GM20000 (cell line): Measurements from ENCODE around the gene CRY2.
A peak's percentile ranks its signal among the peaks of the same experiment; 100 is the strongest.

ENCODE experiments used
- DNase-seq: peaks from one replicate; pipeline ENCODE4 v3.0.0; 2012; ENCODE audit warnings: low spot score
- TF ChIP-seq, protein P1 (sequence below): IDR thresholded peaks from 2 replicates; pipeline ENCODE4 v1.5.1; 2012; ENCODE audit warnings: mild to moderate bottlenecking, control low read depth; ENCODE audit errors: extremely low read depth, missing control alignments

Gene CRY2

DNA sequence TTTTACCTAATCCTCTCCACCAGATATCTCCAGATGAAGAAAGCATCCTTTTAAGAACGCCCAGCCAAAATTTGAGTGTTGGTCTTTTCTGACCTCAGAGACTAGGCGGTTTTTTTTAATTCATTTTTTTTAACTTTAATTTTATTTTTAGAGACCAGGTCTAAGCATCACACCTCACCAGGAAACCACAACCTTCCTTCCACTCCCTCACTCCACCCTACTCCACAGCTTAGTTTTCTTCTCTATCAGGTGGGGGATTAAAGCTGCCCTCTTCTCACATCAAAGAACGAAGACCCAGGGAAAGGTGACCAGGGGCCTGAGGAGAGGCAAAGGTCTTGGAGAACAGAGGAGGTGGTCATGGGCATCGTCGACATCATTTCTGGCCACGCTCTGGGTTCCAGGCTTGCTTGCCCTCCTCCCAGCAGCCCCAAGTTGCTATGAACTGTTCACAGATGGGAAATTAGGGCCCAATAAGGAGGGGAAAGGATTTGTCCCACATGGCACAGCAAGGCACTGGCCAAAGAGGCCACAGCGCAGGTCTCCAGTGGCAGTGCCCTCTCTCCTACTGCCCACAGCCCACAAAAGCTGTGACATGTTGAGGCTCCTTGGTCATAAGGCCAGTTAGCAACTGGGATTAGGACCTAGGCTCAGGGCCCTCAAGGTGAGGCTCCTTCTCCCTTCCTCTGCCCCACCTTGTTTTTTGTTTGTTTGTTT is 71.8 kb downstream of the CRY2 start:
- TF ChIP-seq, protein P1, sequence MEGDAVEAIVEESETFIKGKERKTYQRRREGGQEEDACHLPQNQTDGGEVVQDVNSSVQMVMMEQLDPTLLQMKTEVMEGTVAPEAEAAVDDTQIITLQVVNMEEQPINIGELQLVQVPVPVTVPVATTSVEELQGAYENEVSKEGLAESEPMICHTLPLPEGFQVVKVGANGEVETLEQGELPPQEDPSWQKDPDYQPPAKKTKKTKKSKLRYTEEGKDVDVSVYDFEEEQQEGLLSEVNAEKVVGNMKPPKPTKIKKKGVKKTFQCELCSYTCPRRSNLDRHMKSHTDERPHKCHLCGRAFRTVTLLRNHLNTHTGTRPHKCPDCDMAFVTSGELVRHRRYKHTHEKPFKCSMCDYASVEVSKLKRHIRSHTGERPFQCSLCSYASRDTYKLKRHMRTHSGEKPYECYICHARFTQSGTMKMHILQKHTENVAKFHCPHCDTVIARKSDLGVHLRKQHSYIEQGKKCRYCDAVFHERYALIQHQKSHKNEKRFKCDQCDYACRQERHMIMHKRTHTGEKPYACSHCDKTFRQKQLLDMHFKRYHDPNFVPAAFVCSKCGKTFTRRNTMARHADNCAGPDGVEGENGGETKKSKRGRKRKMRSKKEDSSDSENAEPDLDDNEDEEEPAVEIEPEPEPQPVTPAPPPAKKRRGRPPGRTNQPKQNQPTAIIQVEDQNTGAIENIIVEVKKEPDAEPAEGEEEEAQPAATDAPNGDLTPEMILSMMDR: no peak
- no peak for DNase-seq

DNA sequence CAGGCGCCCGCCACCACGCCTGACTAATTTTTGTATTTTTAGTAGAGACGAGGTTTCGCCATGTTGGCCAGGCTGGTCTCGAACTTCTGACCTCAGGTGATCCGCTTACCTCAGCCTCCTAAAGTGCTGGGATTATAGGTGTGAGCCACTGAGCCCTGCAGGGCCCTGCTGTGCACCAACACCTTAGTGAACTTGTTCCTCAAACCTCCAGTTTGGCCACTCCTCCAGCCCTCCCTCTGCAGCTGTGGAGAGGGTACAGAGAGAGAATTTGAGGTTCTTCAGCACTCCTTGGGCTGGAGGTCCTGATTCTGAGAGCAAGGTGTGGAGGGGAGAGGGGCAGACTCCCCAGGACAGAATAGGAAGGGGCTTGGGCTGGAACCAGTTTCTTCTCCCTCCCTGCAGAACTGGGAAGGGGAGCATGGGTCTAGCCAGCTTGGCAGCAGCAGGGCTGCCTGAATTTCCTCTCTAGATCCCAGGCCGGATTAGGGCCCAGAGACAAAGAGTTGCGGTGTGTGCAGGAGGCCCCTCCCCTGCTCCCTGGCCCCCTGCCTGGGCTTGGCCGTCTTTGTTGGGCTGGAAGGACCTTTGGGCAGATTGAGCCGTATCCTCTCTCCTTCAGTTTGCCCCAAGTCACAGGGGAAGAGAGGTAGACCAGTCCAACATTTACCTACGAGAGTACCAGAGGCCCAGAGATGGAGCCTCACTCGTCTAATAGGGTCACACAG is 72.7 kb downstream of the CRY2 start:
- DNase-seq: no peak
- TF ChIP-seq, protein P1: no peak

DNA sequence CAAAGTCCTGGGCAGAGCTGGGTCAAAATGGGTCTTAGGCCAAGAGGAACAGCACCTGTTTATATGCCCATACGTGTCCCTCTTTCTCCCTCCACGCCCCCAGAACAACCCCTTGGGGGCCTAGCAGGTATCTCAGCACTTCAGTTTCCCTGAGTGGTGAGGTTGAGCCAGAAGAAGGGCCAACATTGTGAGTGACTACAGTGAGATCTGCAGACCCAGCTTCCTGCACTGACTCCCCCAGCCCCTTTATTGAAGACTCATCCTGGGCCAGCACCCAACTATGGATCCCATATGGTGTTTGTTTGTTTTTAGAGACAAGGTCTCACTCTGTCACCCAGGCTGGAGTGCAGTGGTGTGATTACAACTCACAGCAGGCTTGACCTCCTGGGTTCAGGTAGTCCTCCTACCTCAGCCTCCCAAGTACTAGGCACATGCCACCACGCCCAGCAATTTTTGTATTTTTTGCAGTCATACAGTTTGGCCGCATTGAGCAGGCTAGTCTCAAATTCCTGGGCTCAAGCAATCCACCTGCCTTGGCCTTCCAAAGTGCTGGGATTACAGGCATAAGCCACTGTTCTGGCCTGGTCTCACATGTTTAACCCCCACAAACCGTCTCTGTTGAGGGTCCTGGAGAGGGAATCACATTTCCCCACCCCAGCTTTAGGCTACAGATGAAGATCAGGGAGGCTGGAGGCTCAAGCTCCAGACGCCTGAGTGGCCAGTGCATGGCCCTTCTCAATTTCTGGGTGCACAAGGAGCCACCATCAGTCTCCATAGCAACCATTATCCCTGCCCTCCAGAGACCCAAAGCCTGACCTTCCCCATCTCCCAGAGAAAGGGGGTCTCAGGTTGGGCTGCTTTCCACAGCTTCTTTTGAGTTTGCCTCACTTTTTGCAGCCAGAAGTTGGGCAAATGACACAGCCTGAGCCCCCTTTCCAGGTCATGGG is 73.5 kb downstream of the CRY2 start:
- TF ChIP-seq, protein P1: no peak
- DNase-seq: no peak

DNA sequence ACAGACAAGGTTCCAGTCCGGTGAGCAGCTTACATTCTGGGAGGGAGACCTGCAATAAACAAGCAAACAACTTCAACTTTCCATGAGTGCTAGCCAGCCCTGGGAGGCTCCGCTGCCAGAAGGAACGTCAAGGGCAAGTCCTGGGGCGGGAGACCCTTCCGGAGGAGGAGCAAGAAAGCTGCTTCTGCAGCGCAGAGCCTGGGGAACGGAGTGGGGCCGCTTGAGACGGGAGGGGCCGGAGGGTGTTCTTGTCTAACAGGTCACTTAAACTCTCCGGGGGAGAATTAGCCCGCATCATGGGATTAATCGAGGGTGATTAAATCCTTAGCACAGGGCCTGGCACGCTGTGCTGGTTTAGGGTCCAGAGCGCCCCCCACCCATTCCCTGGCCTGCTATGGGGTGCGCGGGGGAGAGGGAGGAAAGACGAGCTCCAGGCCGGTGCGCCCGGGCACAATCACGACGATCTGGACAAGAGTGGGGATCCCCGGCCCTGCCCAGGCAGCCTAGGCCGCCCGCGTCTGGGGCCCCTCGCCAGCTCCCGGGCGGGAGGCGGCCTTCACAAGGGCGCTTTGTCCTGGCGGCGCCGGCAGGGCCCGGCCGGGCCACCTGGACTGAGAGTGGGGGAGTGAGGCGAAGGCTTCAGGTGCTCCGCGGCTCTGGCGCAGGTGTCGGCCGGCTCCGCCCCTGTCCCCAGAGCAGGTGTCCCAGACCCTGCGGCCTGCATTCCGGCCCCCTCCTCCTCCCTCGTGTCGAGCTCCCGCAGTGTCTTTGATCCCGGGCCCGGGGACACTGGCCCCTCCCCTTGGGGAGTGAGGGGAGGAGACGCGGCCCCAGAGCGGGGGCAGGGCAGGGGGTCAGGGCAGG is 74.5 kb downstream of the CRY2 start:
- TF ChIP-seq, protein P1: no peak
- DNase-seq: peak; percentile 38

DNA sequence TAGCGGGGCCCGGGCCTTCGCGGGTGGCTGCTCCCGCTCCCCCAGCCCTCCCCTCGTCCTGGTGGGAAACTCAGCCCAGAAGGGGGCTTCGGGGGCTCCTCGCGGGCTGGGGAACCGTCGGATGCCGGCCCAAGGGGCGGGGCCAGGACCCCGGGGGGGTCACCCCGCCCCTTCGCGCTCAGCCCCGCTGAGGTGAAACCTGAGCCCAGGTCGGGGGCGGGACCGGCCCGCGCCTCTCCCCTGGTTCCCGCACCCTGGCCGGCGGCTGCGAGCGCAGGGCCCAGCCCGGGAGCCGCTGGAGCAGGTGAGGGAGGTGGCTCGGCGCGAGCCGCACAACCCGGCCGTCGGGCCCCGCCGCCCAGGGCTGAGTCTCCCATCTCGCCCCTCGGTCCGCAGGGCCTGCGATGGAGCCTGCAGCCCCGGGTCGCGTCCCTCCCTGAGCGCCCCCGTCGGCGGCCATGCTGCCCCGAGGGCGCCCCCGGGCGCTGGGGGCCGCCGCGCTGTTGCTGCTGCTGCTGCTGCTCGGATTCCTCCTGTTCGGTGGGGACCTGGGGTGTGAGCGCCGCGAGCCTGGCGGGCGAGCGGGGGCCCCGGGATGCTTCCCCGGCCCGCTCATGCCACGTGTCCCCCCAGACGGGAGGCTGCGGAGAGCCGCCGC is 75.3 kb downstream of the CRY2 start, which contains the start of gene LARGE2:
LARGE2 (plus strand) TSS at position 232 of the 658 bp plus-strand sequence; CDS start at position 459, 227 bp downstream.
- DNase-seq: peak; percentile 66
- TF ChIP-seq, protein P1: no peak
